GM10266 (cell line): ENCODE measurements around the gene ACKR4.
"Not testable (repeated sequence)": the region's sequence is repeated elsewhere in the genome, so short reads cannot be mapped to it uniquely, and the experiment has no call there.

Experiments used
- DNase-seq: peaks from one replicate; pipeline ENCODE4 v3.0.0; 2012; ENCODE audit errors: extremely low spot score
- CTCF ChIP-seq: IDR thresholded peaks from 2 replicates; pipeline ENCODE4 v1.5.1; 2012; ENCODE audit warnings: mild to moderate bottlenecking, low read depth; ENCODE audit not compliant: control insufficient read depth, insufficient read depth; ENCODE audit errors: missing control alignments

Gene ACKR4

GRCh38 chr3:132593947-132594323, 3.1 kb upstream of the ACKR4 start:
- DNase-seq, result no peak
- no peak for TF ChIP-seq CTCF

DNA sequence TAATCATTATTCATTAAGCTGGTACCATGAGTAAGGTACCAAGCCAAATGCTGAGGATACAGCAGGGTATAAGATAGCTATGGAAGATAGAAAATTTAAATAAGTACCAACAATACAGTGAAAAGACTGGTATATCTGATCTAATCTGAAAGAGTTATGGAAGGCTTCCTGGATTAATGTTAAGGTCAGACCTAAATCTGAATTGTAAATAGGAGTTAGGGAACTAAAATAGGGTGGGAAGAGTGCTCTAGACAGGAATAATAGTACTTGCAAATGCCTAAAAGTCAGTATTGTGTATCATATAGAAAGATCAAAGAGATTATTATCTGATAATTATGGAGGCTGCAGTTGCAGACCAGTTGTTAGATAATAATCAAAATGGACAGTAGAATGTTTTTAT, 2.6 kb upstream of the ACKR4 start:
- DNase-seq, result no peak
- TF ChIP-seq CTCF, result no peak

DNA sequence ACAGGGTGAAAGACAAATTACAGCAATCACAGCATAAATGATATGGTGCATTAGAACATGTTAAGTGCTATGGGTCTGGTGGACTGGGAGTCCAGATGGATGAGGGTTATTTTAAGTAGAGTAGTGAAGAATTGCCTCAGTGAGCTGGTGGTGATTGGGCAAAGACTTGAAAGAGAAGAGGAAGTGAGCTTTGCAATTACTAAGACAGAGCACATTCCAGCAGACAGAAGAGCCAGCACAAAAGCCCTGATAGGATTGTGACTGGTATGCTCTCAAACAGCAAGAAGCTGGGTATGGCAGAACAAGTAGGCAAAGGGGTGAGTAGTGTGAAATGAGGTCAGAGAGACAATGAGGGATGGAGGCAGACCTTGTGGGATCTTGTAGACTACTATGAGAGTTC, 2.1 kb upstream of the ACKR4 start:
- TF ChIP-seq CTCF, result no peak
- DNase-seq, result no peak

GRCh38 chr3:132596326-132596725, 744 bp upstream of the ACKR4 start:
- DNase-seq, result no peak

DNA sequence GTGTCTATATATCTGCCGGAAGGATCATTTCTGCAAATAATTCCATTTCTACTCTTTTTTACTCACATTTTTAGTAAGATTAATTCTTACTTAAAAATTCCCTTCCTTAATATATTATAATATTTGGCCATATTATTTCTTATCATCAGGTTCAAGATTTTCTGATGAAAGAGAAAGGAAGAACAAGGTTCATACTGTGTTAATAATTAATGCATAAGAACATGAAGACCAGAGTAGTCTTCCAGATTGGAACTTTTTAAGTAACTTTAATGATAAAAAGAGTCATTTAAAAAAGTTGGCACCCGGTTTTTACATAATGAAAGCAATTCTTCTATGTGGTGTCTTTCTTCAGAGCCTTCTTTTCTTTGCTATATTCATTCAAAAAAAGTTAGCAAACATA, 590 bp downstream of the ACKR4 start:
- no peak for DNase-seq
- TF ChIP-seq CTCF, result no peak

More at GRCh38 chr3:132596326-132596725, 744 bp upstream of the ACKR4 start:
- TF ChIP-seq CTCF, result no peak

DNA sequence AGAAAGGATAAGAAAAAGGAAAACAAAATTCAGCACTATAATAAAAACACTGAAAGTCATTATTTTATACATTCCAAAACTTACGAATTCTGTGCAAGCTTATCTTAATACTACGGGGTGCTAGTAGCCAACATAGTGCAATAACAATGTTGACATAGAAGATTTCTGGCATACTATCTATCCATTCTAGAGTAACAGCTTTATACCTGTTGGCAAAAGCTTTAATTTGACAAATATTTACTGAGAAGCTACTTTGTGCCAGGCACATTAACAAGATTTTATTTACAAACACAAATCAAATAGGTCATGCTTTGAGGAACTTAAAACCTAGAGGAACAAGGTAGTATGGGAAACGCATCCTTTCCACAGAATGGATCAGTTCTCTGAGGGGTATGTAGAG, 1.1 kb downstream of the ACKR4 start:
- no peak for TF ChIP-seq CTCF
- no peak for DNase-seq

DNA sequence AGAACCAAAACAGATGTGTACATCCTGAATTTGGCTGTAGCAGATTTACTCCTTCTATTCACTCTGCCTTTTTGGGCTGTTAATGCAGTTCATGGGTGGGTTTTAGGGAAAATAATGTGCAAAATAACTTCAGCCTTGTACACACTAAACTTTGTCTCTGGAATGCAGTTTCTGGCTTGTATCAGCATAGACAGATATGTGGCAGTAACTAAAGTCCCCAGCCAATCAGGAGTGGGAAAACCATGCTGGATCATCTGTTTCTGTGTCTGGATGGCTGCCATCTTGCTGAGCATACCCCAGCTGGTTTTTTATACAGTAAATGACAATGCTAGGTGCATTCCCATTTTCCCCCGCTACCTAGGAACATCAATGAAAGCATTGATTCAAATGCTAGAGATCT, 3.5 kb downstream of the ACKR4 start:
- not testable (repeated sequence) for DNase-seq

DNA sequence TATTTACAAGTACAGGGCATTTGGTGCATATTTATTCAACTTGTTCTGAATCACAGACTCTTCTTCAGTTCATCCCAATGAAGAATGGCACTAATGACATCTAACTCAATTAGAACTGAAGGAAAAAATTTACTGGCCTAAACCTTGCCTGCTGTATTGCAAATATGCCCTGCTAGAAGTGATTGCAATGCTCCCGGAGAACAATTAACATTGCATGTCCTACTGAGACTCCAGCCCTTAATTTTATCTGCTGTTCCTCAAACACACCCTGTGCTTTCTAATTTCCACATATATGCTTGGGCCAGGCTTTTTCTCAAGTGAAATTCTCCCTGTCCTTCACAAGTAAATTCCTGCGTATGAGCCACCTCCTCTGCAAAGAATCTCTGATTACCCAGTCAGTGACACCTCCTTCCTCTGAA, 8.3 kb downstream of the ACKR4 start:
- TF ChIP-seq CTCF, result no peak
- no peak for DNase-seq
